ENCODE data around the gene PHF21B. TPM values are rescaled to one million over a fixed set of nuclear protein-coding genes. Genes with fewer than 3 reads are reported as not detected.

PHF21B gene
- not detected for total RNA-seq

- Histone ChIP-seq H3K4me3 (peak within 1 kb of the TSS; percentile 53), H3K27ac (no peak within 1 kb of the TSS), H3K36me3 (no peaks in the 10 kb centered on the region), H3K27me3 (peaks cover 92% of the 10 kb centered on the region), H3K9me3 (no peaks in the 10 kb centered on the region), H3K4me1 (peaks cover 43% of the 10 kb centered on the region)
- WGBS, result 1% methylated on average over 29 of the region's 121 CpGs
- no peak for TF ChIP-seq EP300 (IDR thresholded peaks at IDR 0.05)
- no peak for TF ChIP-seq CTCF (IDR thresholded peaks at IDR 0.05)
- TF ChIP-seq POLR2A (IDR thresholded peaks at IDR 0.05), result no peak
- TF ChIP-seq POLR2AphosphoS5 (IDR thresholded peaks at IDR 0.05), result no peak
- DNase-seq (ENCODE audit: low spot score in 2 of 2), result no peak
Measured at GRCh38 chr22:45009606-45010531, at the start of gene PHF21B. Gene PHF21B, minus strand, starts transcription at chr22:45010005. Its CDS starts 456 bp downstream, at chr22:45009549.

- Histone ChIP-seq H3K36me3 (no peaks in the 10 kb centered on the region), H3K4me3 (no peak overlapping the region), H3K9me3 (no peaks in the 10 kb centered on the region), H3K4me1 (peaks cover 1% of the 10 kb centered on the region), H3K27ac (no peak overlapping the region), H3K27me3 (peaks cover 26% of the 10 kb centered on the region)
- DNase-seq (ENCODE audit: low spot score in 2 of 2), result no peak
- 69% methylated on average over 5 of the region's 5 CpGs for WGBS
- TF ChIP-seq POLR2A (IDR thresholded peaks at IDR 0.05) (no peak), EP300 (IDR thresholded peaks at IDR 0.05) (no peak), POLR2AphosphoS5 (IDR thresholded peaks at IDR 0.05) (no peak), CTCF (IDR thresholded peaks at IDR 0.05) (no peak)
Measured at GRCh38 chr22:45059296-45059695, 49.5 kb upstream of the PHF21B start.

- Histone ChIP-seq H3K9me3 (no peaks in the 10 kb centered on the region), H3K27ac (no peak overlapping the region)
Measured at GRCh38 chr22:45058622-45058912, 48.8 kb upstream of the PHF21B start.

GRCh38 chr22:45055936-45056335, 46.1 kb upstream of the PHF21B start:
- Histone ChIP-seq H3K4me1 (no peaks in the 10 kb centered on the region), H3K27ac (no peak overlapping the region), H3K4me3 (no peak overlapping the region), H3K36me3 (no peaks in the 10 kb centered on the region), H3K27me3 (peaks cover 43% of the 10 kb centered on the region), H3K9me3 (no peaks in the 10 kb centered on the region)
- TF ChIP-seq POLR2A (IDR thresholded peaks at IDR 0.05), result no peak
- TF ChIP-seq CTCF (IDR thresholded peaks at IDR 0.05), result no peak
- no peak for TF ChIP-seq EP300 (IDR thresholded peaks at IDR 0.05)
- 91% methylated on average over 15 of the region's 15 CpGs for WGBS
- no peak for DNase-seq (ENCODE audit: low spot score in 2 of 2)

More at GRCh38 chr22:45058622-45058912, 48.8 kb upstream of the PHF21B start:
- DNase-seq (ENCODE audit: low spot score in 2 of 2), result no peak
- Histone ChIP-seq H3K27me3 (peaks cover 31% of the 10 kb centered on the region), H3K4me1 (no peaks in the 10 kb centered on the region), H3K4me3 (no peak overlapping the region), H3K36me3 (no peaks in the 10 kb centered on the region)
- WGBS, result 82% methylated on average over 2 of the region's 2 CpGs
- TF ChIP-seq POLR2A (IDR thresholded peaks at IDR 0.05), result no peak
- no peak for TF ChIP-seq EP300 (IDR thresholded peaks at IDR 0.05)
- no peak for TF ChIP-seq CTCF (IDR thresholded peaks at IDR 0.05)
- TF ChIP-seq POLR2AphosphoS5 (IDR thresholded peaks at IDR 0.05), result no peak

GRCh38 chr22:45053571-45053970, 43.8 kb upstream of the PHF21B start:
- no peak for DNase-seq (ENCODE audit: low spot score in 2 of 2)
- Histone ChIP-seq H3K9me3 (no peaks in the 10 kb centered on the region), H3K27me3 (peaks cover 60% of the 10 kb centered on the region), H3K27ac (no peak overlapping the region), H3K36me3 (no peaks in the 10 kb centered on the region), H3K4me1 (no peaks in the 10 kb centered on the region), H3K4me3 (no peak overlapping the region)
- 63% methylated on average over 1 of the region's 1 CpG for WGBS
- TF ChIP-seq EP300 (IDR thresholded peaks at IDR 0.05) (no peak), CTCF (IDR thresholded peaks at IDR 0.05) (no peak), POLR2AphosphoS5 (IDR thresholded peaks at IDR 0.05) (no peak), POLR2A (IDR thresholded peaks at IDR 0.05) (no peak)

All from suprapubic skin (tissue), 4 donors.